ENCODE results near the gene SLC12A7.
"Not testable (repeated sequence)": the region's sequence is repeated elsewhere in the genome, so short reads cannot be mapped to it uniquely, and the experiment has no call there.

Gene SLC12A7

GRCh38 chr5:1061916-1062315, 49.9 kb downstream of the SLC12A7 start:
- H3K4me3 ChIP-seq (ENCODE audit: low read depth, low read length), result no peak overlapping the region

GRCh38 chr5:1061292-1061691, 50.6 kb downstream of the SLC12A7 start:
- DNase-seq (ENCODE audit: low read depth, low spot score); in situ Hi-C loops (cut with HindIII; ENCODE audit: low sequenced_read_pairs); H3K4me3 ChIP-seq (ENCODE audit: low read depth, low read length): not testable (repeated sequence)

More at GRCh38 chr5:1061916-1062315, 49.9 kb downstream of the SLC12A7 start:
- TF ChIP-seq CTCF (IDR thresholded peaks at IDR 0.05; ENCODE audit: low read depth, low read length), result no peak
- no peak for DNase-seq (ENCODE audit: low read depth, low spot score)
- in situ Hi-C loops (cut with HindIII; ENCODE audit: low sequenced_read_pairs), result no loop called here

- H3K4me3 ChIP-seq (ENCODE audit: low read depth, low read length), result no peak overlapping the region
- no peak for DNase-seq (ENCODE audit: low read depth, low spot score)
- in situ Hi-C loops (cut with HindIII; ENCODE audit: low sequenced_read_pairs), result no loop called here
- TF ChIP-seq CTCF (IDR thresholded peaks at IDR 0.05; ENCODE audit: low read depth, low read length), result no peak
Observed at GRCh38 chr5:1060535-1060981, 51.3 kb downstream of the SLC12A7 start.

- no peak for DNase-seq (ENCODE audit: low read depth, low spot score)
- TF ChIP-seq CTCF (IDR thresholded peaks at IDR 0.05; ENCODE audit: low read depth, low read length), result no peak
- H3K4me3 ChIP-seq (ENCODE audit: low read depth, low read length), result no peak overlapping the region
- in situ Hi-C loops (cut with HindIII; ENCODE audit: low sequenced_read_pairs), result no loop called here
Observed at GRCh38 chr5:1059884-1060263, 52.0 kb downstream of the SLC12A7 start.

- no peak overlapping the region for H3K4me3 ChIP-seq (ENCODE audit: low read depth, low read length)
- no peak for TF ChIP-seq CTCF (IDR thresholded peaks at IDR 0.05; ENCODE audit: low read depth, low read length)
- no peak for DNase-seq (ENCODE audit: low read depth, low spot score)
- in situ Hi-C loops (cut with HindIII; ENCODE audit: low sequenced_read_pairs), result no loop called here
Observed at GRCh38 chr5:1058988-1059883, 52.6 kb downstream of the SLC12A7 start.

GRCh38 chr5:1058083-1058945, 53.5 kb downstream of the SLC12A7 start:
- DNase-seq (ENCODE audit: low read depth, low spot score), result no peak
- no peak overlapping the region for H3K4me3 ChIP-seq (ENCODE audit: low read depth, low read length)
- in situ Hi-C loops (cut with HindIII; ENCODE audit: low sequenced_read_pairs), result no loop called here
- TF ChIP-seq CTCF (IDR thresholded peaks at IDR 0.05; ENCODE audit: low read depth, low read length), result no peak
